RWPE2 (cell line): Measurements from ENCODE around the gene CCR4.

Experiments
- ATAC-seq: fragments of 200-7000 bp; cut with Tn5 transposase; 3 replicates; pipeline ENCODE4 v1.9.1; 2021; ENCODE audit warnings: low read depth
- DNase-seq: peaks from one replicate; pipeline ENCODE4 v3.0.0-alpha.2; 2020; ENCODE audit warnings: low spot score
- H3K27ac ChIP-seq: fragments of 450-650 bp; 2 replicates; pipeline ENCODE4 v1.5.1; 2017; ENCODE audit warnings: mild to moderate bottlenecking; ENCODE audit not compliant: poor library complexity, severe bottlenecking
- H3K27me3 ChIP-seq: fragments of 250-450 bp; sonication (Bioruptor Pico); 2 replicates; pipeline ENCODE4 v1.5.1; 2021; ENCODE audit warnings: mild to moderate bottlenecking, moderate library complexity; ENCODE audit not compliant: insufficient read depth, poor library complexity, severe bottlenecking
- H3K36me3 ChIP-seq: fragments of 250-450 bp; sonication (Bioruptor Pico); 2 replicates; pipeline ENCODE4 v1.5.1; 2020; ENCODE audit warnings: low read depth, mild to moderate bottlenecking, moderate library complexity
- H3K4me1 ChIP-seq: fragments of 250-450 bp; sonication (Bioruptor Pico); 2 replicates; pipeline ENCODE4 v1.5.1; 2021; ENCODE audit warnings: mild to moderate bottlenecking, moderate library complexity; ENCODE audit not compliant: insufficient read depth, poor library complexity, severe bottlenecking
- H3K4me3 ChIP-seq: fragments of 250-450 bp; sonication (Bioruptor Pico); 2 replicates; pipeline ENCODE4 v1.5.1; 2021; ENCODE audit warnings: mild to moderate bottlenecking, moderate library complexity; ENCODE audit not compliant: severe bottlenecking
- H3K9me3 ChIP-seq: fragments of 250-450 bp; sonication (Bioruptor Pico); 2 replicates; pipeline ENCODE4 v1.5.1; 2021; ENCODE audit warnings: mild to moderate bottlenecking, moderate library complexity; ENCODE audit not compliant: severe bottlenecking
- CTCF ChIP-seq: fragments of 450-650 bp; IDR thresholded peaks from one replicate; pipeline ENCODE4 v1.5.1; 2017; ENCODE audit warnings: mild to moderate bottlenecking, moderate library complexity; ENCODE audit not compliant: poor library complexity, severe bottlenecking

Gene CCR4

DNA sequence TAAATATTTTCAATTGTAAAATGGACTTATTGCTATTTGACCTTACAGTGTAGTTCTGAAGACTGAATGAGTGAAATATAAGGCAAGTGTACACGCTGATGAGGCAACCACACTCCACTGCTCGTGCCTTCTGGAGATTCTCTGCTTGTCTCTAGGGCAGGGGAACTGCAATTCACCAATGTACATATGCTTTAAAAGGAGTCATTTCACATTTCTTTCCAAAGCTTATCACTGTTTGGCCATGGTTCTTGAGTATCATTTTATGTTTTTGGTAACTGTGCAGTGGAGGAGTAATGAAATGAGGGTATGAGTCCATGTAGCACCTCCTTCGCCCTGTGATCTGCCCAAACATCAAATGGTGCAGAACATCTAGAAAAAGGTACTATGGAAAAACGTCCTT, 43.7 kb downstream of the CCR4 start:
- no peaks in the 10 kb centered on the region for H3K36me3 ChIP-seq
- no peak for ATAC-seq
- no peak overlapping the region for H3K4me3 ChIP-seq
- H3K27ac ChIP-seq, result no peak overlapping the region
- H3K9me3 ChIP-seq, result no peaks in the 10 kb centered on the region
- no peak for DNase-seq
- H3K27me3 ChIP-seq, result no peaks in the 10 kb centered on the region
- no peak for TF ChIP-seq CTCF
- H3K4me1 ChIP-seq, result peaks cover 8% of the 10 kb centered on the region

DNA sequence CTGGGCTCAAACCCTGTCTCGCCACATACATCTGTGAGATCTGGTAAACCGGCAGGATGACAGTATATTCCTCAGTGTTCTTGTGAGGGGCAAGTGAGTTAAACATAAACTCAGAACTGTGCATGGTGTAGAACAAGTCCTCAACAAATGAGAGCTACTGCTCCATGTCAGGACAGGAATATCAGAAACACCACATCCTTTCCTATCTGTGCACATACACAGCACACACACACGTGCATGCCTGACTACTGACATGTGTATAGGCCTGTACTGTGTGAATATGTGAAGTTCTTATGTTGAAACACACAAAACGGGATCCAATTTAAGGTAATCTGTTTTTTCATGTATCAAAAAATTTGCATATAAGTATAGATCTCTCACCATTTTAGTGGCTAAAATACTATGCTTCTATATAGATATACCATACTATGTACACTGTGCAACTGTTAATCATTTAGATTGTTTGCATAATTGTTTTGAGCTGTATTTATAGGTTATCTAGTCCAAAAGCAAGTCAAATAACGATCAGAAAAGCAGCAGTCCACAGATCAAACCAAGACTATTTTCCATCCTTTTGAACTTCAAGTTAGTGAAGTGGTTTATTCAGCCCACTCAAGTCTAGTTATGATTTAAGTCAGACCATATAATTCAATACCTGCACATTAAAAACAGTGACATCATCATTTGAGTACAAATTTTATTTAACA, 44.8 kb downstream of the CCR4 start:
- Histone ChIP-seq H3K9me3 (no peaks in the 10 kb centered on the region), H3K4me1 (peaks cover 8% of the 10 kb centered on the region), H3K36me3 (no peaks in the 10 kb centered on the region), H3K27me3 (no peaks in the 10 kb centered on the region), H3K4me3 (no peak overlapping the region), H3K27ac (no peak overlapping the region)
- no peak for TF ChIP-seq CTCF
- ATAC-seq (no peak), DNase-seq (no peak)

GRCh38 chr3:32996755-32997091, 45.3 kb downstream of the CCR4 start:
- H3K4me1 ChIP-seq, result peaks cover 8% of the 10 kb centered on the region
- no peak overlapping the region for H3K27ac ChIP-seq
- H3K9me3 ChIP-seq, result no peaks in the 10 kb centered on the region
- no peaks in the 10 kb centered on the region for H3K27me3 ChIP-seq
- ATAC-seq, result no peak
- no peaks in the 10 kb centered on the region for H3K36me3 ChIP-seq
- TF ChIP-seq CTCF, result no peak
- DNase-seq, result no peak
- no peak overlapping the region for H3K4me3 ChIP-seq

DNA sequence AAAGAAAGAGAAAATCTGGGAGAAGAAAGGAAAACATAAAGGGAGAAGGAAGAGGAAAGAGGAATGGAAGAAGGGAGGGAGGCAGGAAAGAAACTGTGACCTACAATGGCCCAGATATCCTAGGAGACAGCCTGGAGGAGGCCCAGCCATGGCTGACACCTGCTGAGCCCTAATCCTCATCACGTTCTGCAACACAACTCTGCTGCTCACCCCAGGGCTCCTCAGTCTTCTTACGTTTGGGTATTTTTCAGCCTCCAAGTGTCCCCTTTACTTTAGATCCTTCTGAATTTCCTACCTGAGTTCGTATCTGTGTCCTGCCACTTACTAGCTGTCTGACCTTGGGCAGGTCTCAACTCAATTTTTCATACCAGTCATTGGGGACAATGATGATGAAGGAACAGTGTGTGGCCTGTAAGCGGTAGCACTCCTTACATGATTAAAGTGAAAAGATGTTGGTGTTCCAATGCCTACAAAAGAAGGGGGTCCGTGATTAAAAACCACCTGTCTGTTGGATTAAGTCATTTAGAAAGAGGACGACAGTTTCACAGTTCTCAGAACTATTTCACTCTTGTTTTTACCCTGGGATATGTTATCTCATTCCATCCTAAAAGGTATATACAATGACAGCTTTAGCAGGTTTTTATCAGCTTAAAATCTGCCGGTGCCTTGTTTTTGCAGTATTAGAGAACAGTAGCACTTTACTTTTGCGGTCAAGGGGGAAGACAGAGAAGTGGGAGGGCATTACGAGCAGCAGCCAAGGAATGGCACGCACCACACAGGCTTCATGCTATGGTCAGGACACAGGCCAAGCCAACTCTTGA, 47.4 kb downstream of the CCR4 start:
- Histone ChIP-seq H3K9me3 (no peaks in the 10 kb centered on the region), H3K27ac (no peak overlapping the region), H3K4me1 (peaks cover 5% of the 10 kb centered on the region), H3K4me3 (no peak overlapping the region), H3K27me3 (no peaks in the 10 kb centered on the region), H3K36me3 (peaks cover 8% of the 10 kb centered on the region; the same call in 1 of the 2 replicates)
- ATAC-seq (no peak), DNase-seq (no peak)
- no peak for TF ChIP-seq CTCF
